Midbrain (tissue), 1 donor: Measurements from ENCODE around the gene AP2S1.
"Not testable (repeated sequence)": the region's sequence is repeated elsewhere in the genome, so short reads cannot be mapped to it uniquely, and the experiment has no call there.

Experiments used
- DNase-seq: peaks from one replicate; lab custom pipeline; 2025; lab: John Stamatoyannopoulos, UW

AP2S1 gene

DNA sequence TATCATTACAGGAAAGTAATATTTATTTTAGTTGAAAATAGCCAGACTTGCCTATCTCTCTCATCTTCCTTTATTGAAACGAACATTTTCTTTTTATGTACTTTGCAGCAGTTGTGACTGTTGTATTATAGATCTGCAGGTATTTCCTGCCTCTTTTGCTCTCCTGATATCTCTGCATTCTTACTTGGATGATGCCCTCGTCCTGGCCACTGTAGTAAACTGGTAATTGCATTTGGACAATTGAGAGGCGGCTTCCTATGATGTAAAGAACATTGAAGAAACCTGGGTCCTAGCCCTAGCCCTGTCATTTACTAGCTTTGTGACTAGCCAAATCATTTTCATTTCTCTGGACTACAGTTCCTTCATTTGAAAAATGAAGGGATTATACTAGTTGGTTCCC, 16.5 kb upstream of the AP2S1 start:
- no peak for DNase-seq

DNA sequence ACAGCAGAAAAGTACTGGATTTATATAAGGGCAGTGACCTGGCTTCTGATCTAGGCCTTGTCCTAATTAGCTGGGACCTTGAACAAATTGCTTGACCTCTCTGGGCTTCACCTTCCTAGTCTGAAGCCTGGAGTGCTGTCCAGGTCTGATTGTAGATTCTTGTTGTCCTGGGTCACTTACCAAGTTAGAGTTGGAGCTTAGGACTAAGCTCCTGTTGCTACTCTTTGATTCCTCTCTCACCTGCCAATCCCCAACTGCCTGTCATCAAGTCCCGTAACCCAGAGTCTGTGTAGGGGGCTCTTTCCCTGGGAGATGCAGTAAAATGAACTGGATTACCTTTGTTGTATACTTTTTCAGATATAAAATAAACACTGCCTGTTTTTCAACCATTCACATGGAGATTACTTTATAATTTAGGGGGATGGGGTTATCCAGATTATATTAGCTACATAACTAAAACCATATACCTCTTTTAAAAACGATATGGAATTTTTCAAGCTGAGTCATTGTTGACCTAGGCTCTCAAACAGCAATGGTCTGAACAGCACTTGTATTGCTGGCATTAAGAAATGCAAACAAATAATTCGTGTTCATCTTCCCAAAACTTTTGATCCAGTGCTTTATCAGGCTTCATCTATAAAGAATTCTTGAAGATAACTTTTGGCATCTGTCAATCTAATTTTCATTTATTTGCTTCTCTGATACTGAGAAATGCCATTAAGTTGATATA, 15.9 kb upstream of the AP2S1 start:
- no peak for DNase-seq

DNA sequence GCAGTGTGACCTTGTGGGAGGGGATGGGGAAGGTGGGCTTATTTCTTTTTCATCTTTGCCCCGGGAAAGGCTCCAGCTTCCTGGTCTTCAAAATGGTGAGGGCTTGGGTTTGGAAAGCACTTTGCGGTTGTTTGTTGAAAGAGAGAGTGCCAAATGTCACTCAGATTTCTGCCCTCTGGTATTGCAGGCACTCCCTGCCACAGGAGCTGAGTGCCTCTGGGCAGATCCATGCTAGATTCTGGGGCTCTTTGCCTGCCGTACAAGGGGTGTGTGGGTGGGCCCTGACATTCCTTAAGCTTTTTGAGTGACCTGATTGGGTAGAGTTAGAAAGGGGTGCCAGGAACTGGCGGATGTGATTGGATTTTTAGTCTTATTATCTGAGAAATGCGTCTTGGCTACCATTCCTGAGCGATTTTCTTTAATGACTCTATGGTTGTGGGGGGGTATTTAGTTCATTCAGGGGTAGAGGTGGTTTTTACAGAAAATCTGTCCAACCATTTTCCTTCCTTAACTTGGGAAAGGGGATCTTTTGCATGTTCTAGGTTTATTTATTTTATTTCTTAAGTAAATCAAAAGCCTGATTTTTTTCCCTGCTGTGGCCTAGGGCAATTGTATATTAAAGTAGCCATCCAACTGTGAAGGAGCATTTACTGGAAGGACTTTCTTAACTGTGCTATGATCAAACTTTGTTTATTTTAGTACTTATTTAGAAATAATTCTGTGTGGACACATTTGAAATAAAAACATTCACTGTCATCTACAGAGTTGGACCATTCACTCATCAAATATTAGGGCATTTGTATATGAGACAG, 13.4 kb upstream of the AP2S1 start:
- no peak for DNase-seq

DNA sequence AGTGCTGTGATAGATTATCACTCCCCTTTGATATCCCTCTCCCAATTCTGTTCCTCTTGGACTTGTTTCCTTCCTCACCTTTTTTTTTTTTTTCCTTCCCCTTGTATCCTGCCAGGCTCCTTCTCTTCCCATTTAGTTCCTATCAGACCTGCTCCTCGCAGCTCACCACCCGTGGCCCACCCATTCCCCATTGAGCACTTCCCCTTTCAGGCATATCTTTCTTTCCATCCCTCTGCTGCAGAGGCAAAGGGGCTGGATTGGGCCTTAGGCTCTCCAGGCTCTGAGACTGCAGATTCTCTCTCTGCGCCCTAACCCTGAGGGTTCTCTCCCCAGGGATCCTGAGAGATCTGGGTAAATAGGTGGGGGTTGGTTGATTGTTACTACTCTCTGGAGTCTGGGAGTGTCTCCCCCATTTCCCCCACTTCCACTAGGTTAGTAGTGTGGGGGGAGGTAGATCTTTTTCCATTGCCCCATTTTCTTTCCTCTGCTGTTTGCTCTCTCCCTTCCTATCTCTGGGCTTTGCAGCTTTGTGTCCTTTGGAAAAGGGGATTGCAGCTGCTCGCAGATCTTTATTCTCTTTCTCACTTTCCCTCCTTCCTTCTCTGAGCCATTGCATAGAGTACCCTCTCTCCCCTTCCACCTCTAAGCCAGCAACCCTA, 12.5 kb upstream of the AP2S1 start:
- DNase-seq, result no peak

DNA sequence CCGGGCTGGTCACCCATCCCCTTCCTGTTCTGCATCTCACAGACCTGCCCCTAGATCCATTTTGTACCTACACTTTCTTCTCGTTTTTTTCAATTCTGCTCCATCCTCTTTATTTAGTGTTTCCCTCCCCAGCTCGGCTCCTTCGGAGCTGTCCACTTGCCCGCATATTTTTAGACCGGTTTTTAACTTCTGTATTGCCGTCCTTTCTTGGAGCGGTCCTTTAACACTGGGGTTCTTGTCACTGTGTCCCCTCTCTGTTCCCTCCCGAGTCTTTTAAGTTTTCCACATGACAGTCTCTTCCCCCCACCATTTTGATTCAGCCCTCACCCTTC, 11.8 kb upstream of the AP2S1 start:
- DNase-seq, result no peak

DNA sequence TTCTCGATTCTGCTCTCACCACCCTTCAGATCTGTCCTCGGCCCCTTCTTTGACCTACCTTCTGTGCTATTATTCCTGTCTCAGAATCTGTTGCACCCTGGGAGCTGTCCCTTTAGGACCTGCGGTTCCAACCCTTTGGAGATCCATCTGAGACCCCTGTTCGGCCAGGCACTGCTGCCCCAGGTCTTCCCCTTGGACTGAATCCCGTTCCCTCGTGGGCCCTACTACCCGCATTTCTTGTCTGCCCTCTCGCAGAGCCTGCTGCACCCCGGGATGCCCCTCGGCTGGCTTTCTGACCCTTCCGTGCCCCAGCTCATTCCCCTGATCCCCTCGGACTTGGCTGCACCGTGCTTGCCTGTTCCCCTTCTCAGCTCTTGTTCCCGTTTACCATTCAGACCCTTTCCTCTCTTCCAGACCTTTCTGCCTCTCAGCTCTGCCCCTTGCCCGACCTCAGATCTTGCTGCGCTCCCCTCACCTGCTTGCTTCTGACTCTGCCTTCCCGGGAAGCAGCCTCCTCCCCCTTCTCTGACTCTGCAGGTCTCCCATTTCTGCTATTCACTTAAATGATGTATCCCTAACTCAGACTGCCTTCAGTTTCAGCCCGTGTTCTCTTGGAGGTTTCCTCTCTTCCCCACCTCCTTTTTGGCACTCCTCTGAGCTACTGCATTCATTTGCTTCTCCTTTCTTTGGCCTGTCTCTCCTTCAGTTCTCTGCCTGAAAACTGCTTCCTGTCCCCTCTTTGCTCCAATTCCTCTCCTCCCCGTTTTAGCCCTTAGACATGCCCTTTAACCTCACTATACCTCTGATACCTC, 11.3 kb upstream of the AP2S1 start:
- DNase-seq, result no peak

DNA sequence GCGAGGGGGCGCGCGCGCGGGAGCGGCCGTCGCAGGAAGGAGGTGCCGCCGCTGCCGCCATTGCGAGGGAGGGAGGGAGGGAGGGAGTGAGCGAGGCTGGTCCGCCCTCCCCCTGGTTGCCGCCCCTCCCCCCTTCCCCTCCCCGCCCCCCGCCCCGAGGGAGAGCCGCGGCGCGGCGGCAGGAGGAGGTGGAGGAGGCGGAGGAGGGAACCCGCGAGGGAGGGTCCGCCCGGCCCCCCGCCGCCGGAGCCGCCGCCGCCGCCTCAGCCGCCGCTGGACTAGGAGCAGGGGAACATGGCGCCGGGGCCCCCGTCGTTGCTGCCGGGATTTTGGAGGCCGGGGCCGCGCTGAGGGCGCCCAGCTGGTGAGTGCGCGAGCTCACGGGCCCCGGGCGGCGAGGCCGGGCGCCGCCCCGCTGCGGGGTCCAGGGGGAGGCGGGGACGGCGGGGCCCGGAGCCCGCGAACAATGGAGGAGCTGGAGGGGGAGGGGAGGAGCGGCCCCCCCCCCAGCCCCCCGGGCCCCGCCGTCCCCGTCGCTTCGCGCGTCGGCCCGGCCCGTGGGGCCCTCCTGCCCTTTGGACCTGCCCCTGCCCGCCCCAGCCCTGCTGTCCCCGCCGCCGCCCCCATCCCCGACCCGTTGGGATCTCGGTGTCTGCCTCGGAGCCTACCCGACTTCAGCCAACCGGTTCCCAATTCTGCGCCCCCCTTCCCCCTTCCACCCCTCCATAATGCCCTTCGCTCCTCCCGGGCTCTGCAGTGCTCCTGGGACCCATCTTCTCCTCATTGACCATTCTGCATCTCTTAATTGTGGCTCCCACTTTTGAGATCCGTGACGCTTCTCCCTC, 10.4 kb upstream of the AP2S1 start, which contains the start of gene ARHGAP35:
Gene ARHGAP35 (plus strand): TSS at position 152 of the 845 bp plus-strand sequence. CDS start 57,679 bp downstream, outside the sequence.
- no peak for DNase-seq

DNA sequence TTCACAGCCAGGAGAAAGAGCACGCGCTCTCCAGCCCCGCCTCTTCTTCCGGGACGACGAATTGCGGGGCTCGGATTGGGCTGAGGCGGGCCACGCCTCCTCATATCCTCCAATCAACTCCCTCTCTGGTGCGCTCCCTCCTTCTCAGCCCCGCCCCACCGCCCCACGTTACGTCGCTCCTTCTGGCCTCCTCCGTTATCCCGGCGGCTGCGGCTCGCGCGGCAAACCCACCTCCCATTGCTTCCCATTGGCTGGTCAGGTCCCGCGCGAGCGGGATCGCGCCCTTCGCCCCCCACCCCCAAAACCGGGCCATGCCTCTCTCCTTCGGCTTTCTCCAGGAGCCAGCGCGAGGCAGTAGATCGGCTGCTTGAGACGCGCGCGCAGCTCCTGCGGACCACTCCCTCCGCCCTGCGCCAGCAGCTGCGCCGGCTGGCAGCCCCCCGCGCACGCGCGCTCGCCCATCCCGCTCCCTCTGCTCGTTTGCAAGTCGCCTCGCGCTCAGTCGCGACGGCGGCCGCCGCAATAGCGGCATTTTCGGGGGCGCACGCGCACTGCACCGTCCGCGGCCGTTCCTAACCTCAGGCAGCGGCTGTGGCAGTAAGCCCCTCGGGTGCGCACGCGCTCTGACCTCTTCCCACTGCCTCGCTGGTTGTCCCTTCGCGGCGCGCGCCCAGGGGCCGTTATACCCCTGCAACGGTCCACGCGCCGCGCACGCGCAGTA, 9.6 kb upstream of the AP2S1 start:
- peak; percentile 97 for DNase-seq

DNA sequence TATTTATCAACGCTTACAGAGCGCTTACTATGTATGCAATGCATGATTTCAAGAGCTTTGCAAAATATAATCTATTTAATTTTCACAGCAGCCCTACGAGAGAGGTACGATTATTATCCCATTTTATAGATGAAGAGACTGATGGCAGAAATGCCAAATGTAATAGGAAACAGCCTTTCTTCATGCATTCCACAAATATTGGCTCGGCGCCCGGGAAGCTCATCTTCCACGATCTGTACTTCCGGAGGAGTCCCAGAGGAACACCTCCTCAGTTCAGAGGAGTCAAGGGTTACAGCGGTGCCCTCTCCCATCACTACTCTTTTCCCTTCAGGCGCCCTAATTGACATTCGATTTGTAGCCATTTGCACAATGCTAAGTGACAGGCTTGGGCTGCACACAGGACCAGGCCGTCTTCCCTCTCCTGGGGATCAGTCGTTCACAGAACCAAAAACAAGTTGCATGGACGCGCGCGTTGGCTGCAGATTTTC, 9.0 kb upstream of the AP2S1 start:
- DNase-seq, result no peak

DNA sequence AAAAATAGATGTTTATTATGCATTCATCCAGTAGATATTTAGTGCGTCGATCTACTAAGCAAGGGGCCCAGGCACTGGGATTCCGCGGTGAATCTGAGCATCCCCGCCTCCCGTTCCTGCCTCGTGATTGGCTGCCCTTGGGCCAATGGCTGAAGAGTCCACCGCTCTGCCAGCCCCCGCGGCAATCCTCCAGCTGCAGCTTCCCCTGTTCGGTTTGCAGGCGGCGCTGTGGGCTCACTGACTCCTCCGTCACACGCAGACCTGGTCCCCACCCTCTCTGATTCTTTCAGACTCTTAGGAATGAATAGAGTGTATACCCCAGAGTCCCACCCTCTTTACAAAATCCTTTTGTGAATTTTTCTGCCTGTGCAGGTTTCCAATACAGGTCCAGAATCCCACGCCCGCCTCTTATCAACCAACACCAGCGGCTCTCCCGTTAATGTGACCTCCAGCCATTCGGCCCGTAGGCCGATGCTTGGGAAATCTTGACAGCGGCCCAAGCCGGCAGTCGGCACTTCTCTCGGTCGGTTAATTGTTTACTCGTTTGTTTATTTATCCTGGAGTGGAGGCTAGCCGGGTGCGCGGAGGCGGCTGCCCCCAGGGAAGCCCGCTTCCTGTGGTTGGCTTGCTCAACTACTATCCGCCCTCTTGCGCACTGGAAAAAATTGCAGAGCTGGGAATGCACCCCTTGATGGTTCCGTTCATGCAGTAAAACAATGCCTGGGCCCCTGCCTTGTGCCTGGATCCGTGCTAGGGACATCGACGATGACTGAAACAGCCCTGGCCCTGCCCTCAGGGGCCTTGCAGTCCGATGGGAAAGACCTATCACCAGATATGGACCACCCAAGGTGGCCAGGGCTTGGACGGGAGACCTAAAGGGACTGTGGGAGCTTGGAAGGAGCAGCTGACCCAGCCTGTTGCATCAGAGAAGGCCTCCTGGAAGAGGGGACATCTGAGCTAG, 5.7 kb upstream of the AP2S1 start:
- peak; percentile 98 for DNase-seq

DNA sequence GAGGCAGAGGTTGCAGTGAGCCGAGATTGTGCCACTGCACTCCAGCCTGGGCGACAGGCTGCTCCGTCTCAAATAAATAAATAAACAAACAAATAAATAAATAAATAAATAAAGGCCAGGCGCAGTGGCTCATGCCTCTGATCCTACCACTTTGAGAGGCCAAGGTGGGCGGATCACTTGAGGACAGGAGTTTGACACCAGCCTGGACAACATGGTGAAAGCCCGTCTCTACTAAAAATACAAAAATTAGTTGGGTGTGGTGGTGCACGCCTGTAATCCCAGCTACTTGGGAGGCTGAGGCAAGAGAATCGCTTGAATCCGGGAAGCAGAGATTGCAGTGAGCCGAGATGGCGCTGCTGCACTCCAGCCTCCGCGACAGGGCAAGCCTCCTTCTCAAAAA, 4.1 kb upstream of the AP2S1 start:
- DNase-seq, result not testable (repeated sequence)

DNA sequence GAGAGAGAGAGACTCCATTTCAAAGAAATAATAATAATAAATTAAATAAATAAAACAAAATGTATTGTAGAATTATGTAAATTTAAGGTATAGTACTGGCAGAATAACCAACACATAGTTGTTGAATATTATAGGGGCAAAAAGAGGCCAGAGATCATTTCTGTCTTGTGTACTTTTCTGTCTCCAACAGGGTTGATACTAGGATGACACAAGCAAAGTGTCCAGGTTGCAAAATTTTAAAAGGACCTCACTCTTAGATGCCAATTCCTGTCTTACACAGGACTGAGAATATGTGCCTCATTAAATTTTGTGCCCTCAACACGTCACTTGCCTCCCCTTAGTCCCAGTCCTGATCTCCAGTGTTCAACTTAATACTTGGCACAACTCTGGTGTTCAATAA, 2.2 kb upstream of the AP2S1 start:
- no peak for DNase-seq

DNA sequence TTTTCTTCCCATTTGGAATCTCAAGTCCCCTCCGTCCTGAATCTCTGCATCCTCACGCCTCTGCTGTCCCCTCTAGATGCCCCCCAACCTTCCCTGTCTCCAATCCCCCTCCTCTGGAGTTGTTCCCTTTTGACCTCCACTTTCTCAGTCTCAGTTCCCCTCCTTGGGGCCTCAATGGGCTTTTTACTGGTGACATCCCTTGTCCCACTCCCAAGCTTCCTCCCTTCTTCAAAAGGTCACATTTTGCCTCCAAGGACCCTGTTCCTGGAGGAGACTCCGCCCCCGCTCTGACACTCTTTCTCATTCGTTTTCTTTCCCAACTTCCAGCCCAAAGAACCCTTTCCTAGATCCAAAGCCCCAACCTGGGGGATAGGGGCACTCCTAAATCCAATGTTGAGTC, 1.0 kb downstream of the AP2S1 start:
- no peak for DNase-seq

DNA sequence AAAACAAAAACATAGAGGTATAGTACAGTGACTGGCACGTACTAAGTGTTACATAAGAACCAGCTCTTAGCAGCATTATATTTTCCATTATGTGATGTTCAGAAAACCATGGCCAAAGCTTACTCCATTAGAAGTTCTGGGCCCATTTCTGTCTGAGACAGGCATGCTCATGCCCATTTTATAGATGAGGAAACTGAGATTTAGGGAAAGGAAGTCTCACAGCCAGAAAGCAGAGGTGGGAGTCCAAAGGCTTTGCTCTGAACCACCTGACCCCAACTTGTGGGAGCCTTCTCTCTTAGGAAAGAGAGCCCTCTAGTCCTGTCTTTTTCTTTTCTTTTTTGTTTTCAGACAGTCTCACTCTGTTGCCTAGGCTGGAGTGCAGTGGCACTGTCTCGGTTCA, 2.3 kb downstream of the AP2S1 start:
- DNase-seq, result no peak

DNA sequence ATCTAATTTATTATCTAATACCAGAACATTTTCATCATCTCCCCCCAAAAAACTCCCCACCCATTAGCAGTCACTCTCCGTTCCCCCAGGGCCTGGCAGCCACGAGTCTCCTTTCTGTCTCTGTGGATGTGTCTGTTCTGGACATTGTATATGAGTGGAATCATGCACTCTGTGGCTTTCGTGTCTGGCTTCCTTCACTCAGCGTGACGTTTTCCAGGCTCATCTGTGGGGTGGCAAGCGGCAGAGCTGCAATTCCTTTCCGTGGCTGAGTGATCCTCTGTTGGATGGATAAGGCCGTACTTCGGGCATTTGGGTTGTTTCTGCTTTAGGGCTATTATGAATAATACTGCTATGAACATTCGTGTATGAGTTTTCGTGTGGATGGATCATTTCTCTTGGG, 3.1 kb downstream of the AP2S1 start:
- no peak for DNase-seq

DNA sequence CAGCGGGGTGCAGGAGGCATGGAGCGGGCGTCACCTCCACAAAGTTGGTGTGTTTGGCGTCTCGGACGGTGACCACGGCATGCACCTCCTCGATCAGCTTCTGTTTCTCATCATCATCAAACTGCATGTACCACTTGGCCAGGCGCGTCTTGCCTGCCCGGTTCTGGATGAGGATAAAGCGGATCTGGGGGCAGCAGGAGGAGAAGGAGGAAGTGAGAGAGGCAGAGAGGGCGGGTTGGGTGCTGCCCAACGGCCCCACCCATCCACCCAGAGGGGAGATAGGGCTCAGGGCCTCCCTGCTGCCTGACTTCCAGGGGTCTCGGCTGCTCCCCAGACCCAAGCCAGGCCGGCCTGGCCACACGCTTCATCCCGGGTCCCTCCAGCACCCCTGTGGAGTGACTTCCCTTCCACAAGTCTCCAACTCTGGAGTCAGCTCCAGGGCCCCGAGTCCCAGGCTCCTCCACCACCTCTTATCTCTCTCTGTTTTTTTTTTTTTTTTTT, 4.6 kb downstream of the AP2S1 start:
- DNase-seq, result no peak

DNA sequence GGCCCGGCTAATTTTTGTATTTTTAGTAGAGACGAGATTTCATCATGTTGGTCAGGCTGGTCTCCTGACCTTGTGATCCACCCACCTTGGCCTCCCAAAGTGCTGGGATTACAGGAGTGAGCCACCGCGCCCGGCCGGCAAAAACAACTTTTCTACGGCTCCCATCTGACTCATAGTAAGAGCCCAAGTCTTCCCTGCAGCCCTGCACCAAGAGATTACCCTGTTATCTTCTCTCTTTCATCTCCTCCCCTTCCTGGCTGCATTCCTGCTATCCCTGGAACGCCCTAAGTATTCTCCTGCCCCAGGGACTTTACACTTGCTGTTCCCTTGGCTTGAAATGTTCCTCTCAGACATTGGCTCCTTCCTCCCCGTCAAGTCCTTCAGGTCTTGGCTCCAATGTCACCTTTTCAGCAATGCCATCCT, 6.6 kb downstream of the AP2S1 start:
- DNase-seq, result no peak

DNA sequence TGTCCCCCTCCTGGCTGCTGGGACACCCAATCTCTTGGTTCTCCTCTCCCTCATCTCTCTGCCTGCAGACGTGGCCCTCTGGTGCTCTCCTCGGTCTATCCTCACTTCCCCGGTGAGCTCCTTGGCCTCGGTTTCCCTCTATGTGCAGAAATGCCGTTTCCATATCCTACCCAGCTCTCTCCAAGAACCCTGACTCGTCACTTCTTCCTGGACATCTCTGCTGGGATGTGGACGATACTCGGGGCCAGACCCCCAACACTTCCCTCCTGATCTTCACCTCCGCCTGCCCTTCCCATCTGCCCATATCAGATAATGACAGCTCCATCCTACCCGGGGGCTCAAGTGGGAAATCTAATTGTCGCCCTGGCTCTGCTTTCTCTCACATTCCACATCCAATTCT, 7.9 kb downstream of the AP2S1 start:
- DNase-seq, result no peak
